ENCODE results near the gene MSTO1. TPM values are rescaled to one million over a fixed set of nuclear protein-coding genes. Genes with fewer than 3 reads are reported as not detected.
"Not testable (repeated sequence)": the region's sequence is repeated elsewhere in the genome, so short reads cannot be mapped to it uniquely, and the experiment has no call there.

MSTO1 gene
- total and polyA plus RNA-seq, 10 of the 15 experiments (the other 5 are each of a cell fraction or from before 2014, with no cell fraction given) = 16.1 to 87.9 (median 46.6) TPM

DNA sequence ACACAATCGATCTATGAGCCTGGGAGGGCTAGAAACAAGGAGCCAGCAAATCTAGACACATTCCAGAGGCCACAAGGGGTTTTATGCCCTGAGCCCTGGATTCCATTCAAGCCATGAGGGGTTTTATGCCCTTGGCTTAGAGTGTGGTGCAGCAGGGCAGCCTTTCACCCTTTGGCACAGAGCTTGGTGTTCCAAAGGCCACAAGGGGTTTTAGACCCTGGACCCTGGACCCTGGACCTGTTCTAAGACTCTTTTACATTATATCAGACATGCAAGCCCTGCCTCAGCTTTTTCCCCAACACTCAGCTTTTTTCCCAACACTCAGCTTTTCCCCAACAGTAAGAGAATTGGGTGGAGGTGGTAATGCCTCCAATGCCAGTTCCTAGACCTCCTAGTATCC, 13.3 kb downstream of the MSTO1 start (continued):
- TF ChIP-seq TAF1 (IDR thresholded peaks at IDR 0.05; ENCODE audit: borderline replicate concordance, low read depth, low read length) = no peak

DNA sequence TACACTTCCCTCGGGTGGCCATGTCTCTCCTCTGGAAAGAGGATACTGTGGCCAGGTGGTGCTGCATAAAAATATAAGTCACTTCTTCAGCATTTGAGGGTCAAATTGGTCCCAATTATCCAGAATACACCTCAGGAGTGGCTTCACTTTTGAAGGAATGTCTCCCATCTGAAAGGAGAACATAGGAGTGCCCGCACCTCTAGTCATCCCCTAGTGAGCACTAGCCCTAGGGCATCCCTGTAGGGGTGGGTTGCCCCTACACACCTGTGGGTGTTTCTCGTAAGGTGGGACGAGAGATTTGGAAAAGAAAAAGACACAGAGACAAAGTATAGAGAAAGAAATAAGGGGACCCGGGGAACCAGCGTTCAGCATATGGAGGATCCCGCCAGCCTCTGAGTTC, 16.4 kb downstream of the MSTO1 start:
- H3K36me3 ChIP-seq (ENCODE audit: control insufficient read depth in 2 of 2, insufficient read depth in 2 of 2, low read length in 1 of 2); H3K4me3 ChIP-seq; FAIRE-seq; DNase-seq (ENCODE audit: low read depth, low spot score); H2AFZ ChIP-seq (ENCODE audit: control insufficient read depth, low read depth, low read length); SMC1A ChIA-PET (ENCODE audit: uncharacterized antibody, unreplicated experiment); H3K27ac ChIP-seq (ENCODE audit: control insufficient read depth, insufficient read depth); BruUV-seq (replicated peaks); H4K20me1 ChIP-seq (ENCODE audit: control insufficient read depth, insufficient read depth); H3K79me2 ChIP-seq (ENCODE audit: control insufficient read depth, insufficient read depth, low read length); in situ Hi-C loops (cut with MboI); CTCF ChIA-PET; H3K27me3 ChIP-seq (replicated peaks in 1 of 2; ENCODE audit: control insufficient read depth in 2 of 2, insufficient read depth in 2 of 2, low read length in 1 of 2); POLR2A ChIA-PET; H3K9ac ChIP-seq (ENCODE audit: control insufficient read depth, insufficient read depth, low read length); ATAC-seq; H3K4me2 ChIP-seq (ENCODE audit: control insufficient read depth, insufficient read depth); RAD21 ChIA-PET (ENCODE audit: unreplicated experiment); H3K4me1 ChIP-seq (ENCODE audit: control insufficient read depth, insufficient read depth, low read length); H3K9me3 ChIP-seq (replicated peaks; ENCODE audit: control insufficient read depth, insufficient read depth, low read length); intact Hi-C loops (cut with micrococcal nuclease; ENCODE audit: unreplicated experiment): not testable (repeated sequence)
- WGBS (ENCODE audit: insufficient coverage, insufficient replicate concordance, low lambda C conversion rate, missing lambda C conversion rate) = 89% methylated on average over 4 of the region's 7 CpGs

DNA sequence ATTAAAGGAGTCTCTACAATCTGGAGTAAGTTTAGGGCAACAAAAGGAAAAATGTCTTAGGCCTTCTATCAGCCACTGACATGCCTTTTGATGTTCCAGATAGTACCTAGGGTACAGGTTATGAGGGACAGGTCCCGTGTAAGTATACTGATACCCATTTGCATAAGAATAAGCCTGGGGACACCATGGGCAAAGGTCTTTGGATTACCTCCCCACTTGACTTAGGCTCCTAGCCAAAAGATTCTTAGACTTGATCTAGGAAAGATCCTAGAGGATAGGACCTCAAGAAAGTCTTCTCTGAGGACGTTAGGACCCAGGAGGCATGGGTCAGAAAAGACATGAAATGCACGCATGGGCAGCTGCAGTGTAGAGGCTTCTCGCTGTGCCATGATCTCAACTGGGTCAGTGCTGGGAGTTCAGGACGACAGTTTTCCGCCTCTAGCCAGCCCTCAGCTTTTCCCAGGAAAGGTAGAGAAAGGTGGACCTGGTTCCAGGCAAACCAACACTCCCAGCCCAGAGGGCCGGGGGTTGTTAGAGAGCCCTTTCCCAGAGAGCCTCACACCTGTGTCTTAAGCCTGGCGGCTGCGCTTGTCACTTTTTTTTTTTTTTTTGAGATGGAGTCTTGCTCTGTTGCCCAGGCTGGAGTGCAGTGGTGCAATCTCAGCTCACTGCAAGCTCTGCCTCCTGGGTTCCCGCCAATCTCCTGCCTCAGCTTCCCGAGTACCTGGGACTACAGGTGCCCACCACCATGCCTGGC, 26.6 kb downstream of the MSTO1 start:
- Histone ChIP-seq H3K79me2 (ENCODE audit: control insufficient read depth, insufficient read depth, low read length) (no peaks in the 10 kb centered on the region), H3K4me1 (ENCODE audit: control insufficient read depth, insufficient read depth, low read length) (no peaks in the 10 kb centered on the region; the same call in 1 of the 2 replicates), H3K4me2 (ENCODE audit: control insufficient read depth, insufficient read depth) (peak overlapping the region; percentile 49), H3K36me3 (ENCODE audit: control insufficient read depth in 2 of 2, insufficient read depth in 2 of 2, low read length in 1 of 2) (no peaks in the 10 kb centered on the region), H4K20me1 (ENCODE audit: control insufficient read depth, insufficient read depth) (no peaks in the 10 kb centered on the region), H3K27me3 (replicated peaks in 1 of 2; ENCODE audit: control insufficient read depth in 2 of 2, insufficient read depth in 2 of 2, low read length in 1 of 2) (no peaks in the 10 kb centered on the region), H3K27ac (ENCODE audit: control insufficient read depth, insufficient read depth) (no peak overlapping the region), H3K9ac (ENCODE audit: control insufficient read depth, insufficient read depth, low read length) (no peak overlapping the region), H3K4me3 (peak overlapping the region; percentile 34; the same call in 1 of the 2 replicates), H3K9me3 (replicated peaks; ENCODE audit: control insufficient read depth, insufficient read depth, low read length) (no peaks in the 10 kb centered on the region), H2AFZ (ENCODE audit: control insufficient read depth, low read depth, low read length) (peak overlapping the region; percentile 56; the same call in 1 of the 2 replicates)
- ATAC-seq = peak; percentile 79
- intact Hi-C loops (cut with micrococcal nuclease; ENCODE audit: unreplicated experiment) (no loop called here), in situ Hi-C loops (cut with MboI) (no loop called here)
- no TSS peak for BruUV-seq (replicated peaks)
- ChIA-PET RAD21 (ENCODE audit: unreplicated experiment) (no interaction called here), POLR2A (interaction anchor here (0.6 kb wide), 2 partner anchors 112 to 472 kb away, joined by 3 read pairs; no protein-coding TSS in a partner anchor), SMC1A (ENCODE audit: uncharacterized antibody, unreplicated experiment) (interaction anchor here (1.5 kb wide), 1 partner anchor 93 kb away, joined by 3 read pairs; no protein-coding TSS in a partner anchor), CTCF (interaction anchor here (0.7 to 1.0 kb wide), 2 partner anchors 217 to 387 kb away, joined by 3 read pairs; no protein-coding TSS in a partner anchor)
- no peak for FAIRE-seq
- DNase-seq (ENCODE audit: low read depth, low spot score) = no peak
- WGBS (ENCODE audit: insufficient coverage, insufficient replicate concordance, low lambda C conversion rate, missing lambda C conversion rate) = 43% methylated on average over 11 of the region's 11 CpGs
- TF ChIP-seq, protein P1, sequence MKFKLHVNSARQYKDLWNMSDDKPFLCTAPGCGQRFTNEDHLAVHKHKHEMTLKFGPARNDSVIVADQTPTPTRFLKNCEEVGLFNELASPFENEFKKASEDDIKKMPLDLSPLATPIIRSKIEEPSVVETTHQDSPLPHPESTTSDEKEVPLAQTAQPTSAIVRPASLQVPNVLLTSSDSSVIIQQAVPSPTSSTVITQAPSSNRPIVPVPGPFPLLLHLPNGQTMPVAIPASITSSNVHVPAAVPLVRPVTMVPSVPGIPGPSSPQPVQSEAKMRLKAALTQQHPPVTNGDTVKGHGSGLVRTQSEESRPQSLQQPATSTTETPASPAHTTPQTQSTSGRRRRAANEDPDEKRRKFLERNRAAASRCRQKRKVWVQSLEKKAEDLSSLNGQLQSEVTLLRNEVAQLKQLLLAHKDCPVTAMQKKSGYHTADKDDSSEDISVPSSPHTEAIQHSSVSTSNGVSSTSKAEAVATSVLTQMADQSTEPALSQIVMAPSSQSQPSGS (IDR thresholded peaks at IDR 0.05; ENCODE audit: low read length) = no peak
- no peak for TF ChIP-seq SMAD5 (IDR thresholded peaks at IDR 0.05; ENCODE audit: low read depth)
- TF ChIP-seq, protein P2, sequence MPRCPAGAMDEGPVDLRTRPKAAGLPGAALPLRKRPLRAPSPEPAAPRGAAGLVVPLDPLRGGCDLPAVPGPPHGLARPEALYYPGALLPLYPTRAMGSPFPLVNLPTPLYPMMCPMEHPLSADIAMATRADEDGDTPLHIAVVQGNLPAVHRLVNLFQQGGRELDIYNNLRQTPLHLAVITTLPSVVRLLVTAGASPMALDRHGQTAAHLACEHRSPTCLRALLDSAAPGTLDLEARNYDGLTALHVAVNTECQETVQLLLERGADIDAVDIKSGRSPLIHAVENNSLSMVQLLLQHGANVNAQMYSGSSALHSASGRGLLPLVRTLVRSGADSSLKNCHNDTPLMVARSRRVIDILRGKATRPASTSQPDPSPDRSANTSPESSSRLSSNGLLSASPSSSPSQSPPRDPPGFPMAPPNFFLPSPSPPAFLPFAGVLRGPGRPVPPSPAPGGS (IDR thresholded peaks at IDR 0.05; ENCODE audit: borderline replicate concordance, insufficient read depth, low read depth, low read length, poor library complexity, severe bottlenecking) = no peak
- TF ChIP-seq MTA3 (IDR thresholded peaks at IDR 0.05; ENCODE audit: borderline replicate concordance, low read length) = no peak
- no peak for TF ChIP-seq SREBF2 (IDR thresholded peaks at IDR 0.05; ENCODE audit: low read length)
- no peak for TF ChIP-seq CBX5 (IDR thresholded peaks at IDR 0.05; ENCODE audit: low read depth)
- no peak for TF ChIP-seq BCL11A (IDR thresholded peaks at IDR 0.05; ENCODE audit: low read depth, low read length)
- TF ChIP-seq ZNF207 (IDR thresholded peaks at IDR 0.05; ENCODE audit: borderline replicate concordance) = no peak
- no peak for TF ChIP-seq FOXM1 (IDR thresholded peaks at IDR 0.05; ENCODE audit: low read depth, low read length)
- no peak for TF ChIP-seq IRF3 (IDR thresholded peaks at IDR 0.05)

Data from GM12878 (cell line).